Upper lobe of left lung (tissue), 4 donors: Measurements from ENCODE around the gene NBPF9.
"Not testable (repeated sequence)": the region's sequence is repeated elsewhere in the genome, so short reads cannot be mapped to it uniquely, and the experiment has no call there.

Experiments used
- CTCF ChIP-seq, 6 experiments: fragments of 450-650 bp in 4 of 6; fragments of 200-600 bp in 2 of 6; sonication (generic) in 2 of 6; IDR thresholded peaks; one replicate each; pipeline ENCODE4 v1.5.1; 2016 to 2019; ENCODE audit warnings: antibody characterized with exemption in 6 of 6
- EP300 ChIP-seq, 4 donors: sonication (generic); formaldehyde crosslinking; IDR thresholded peaks; one replicate each; pipeline ENCODE4 v1.5.1; 2017; ENCODE audit warnings: antibody characterized with exemption in 4 of 4, control low read depth in 2 of 4

GRCh38 chr1:149064611-149065010 lies 38.7 kb downstream of the NBPF9 start:
- TF ChIP-seq CTCF, EP300 (IDR thresholded peaks at IDR 0.05): not testable (repeated sequence)
